C4-2B (cell line): ENCODE data around the gene GGCT.
A peak's percentile ranks its signal among the peaks of the same experiment; 100 is the strongest.

Experiments used
- H3K27ac ChIP-seq: fragments of 450-650 bp; 2 replicates; pipeline ENCODE4 v1.5.1; 2017
- CTCF ChIP-seq: fragments of 450-650 bp; conservative IDR thresholded peaks from 2 replicates; pipeline ENCODE4 v1.5.1; 2017; ENCODE audit warnings: mild to moderate bottlenecking
- ZFX ChIP-seq: fragments of 450-650 bp; IDR thresholded peaks from 2 replicates; pipeline ENCODE4 v1.6.1; 2017

The GGCT gene

GRCh38 chr7:30525429-30525828, 20.8 kb upstream of the GGCT start:
- no peak overlapping the region for H3K27ac ChIP-seq
- TF ChIP-seq CTCF: no peak

- H3K27ac ChIP-seq: peak overlapping the region; percentile 32; the same call in 1 of the 2 replicates
- TF ChIP-seq CTCF (no peak), ZFX (no peak)
Measured at GRCh38 chr7:30524545-30524944, 19.9 kb upstream of the GGCT start.

GRCh38 chr7:30523466-30523865, 18.8 kb upstream of the GGCT start:
- H3K27ac ChIP-seq: no peak overlapping the region
- TF ChIP-seq CTCF: no peak
- TF ChIP-seq ZFX: no peak

GRCh38 chr7:30522159-30522558, 17.5 kb upstream of the GGCT start:
- TF ChIP-seq CTCF: no peak
- TF ChIP-seq ZFX: no peak
- H3K27ac ChIP-seq: no peak overlapping the region

GRCh38 chr7:30521532-30521931, 16.9 kb upstream of the GGCT start:
- H3K27ac ChIP-seq: no peak overlapping the region
- no peak for TF ChIP-seq ZFX
- no peak for TF ChIP-seq CTCF

GRCh38 chr7:30519122-30519521, 14.5 kb upstream of the GGCT start:
- TF ChIP-seq CTCF (no peak), ZFX (no peak)
- H3K27ac ChIP-seq: no peak overlapping the region

GRCh38 chr7:30515761-30516160, 11.1 kb upstream of the GGCT start:
- TF ChIP-seq CTCF: no peak
- no peak for TF ChIP-seq ZFX
- no peak overlapping the region for H3K27ac ChIP-seq
